ENCODE data around the gene DNAJC17.

DNAJC17 gene

DNA sequence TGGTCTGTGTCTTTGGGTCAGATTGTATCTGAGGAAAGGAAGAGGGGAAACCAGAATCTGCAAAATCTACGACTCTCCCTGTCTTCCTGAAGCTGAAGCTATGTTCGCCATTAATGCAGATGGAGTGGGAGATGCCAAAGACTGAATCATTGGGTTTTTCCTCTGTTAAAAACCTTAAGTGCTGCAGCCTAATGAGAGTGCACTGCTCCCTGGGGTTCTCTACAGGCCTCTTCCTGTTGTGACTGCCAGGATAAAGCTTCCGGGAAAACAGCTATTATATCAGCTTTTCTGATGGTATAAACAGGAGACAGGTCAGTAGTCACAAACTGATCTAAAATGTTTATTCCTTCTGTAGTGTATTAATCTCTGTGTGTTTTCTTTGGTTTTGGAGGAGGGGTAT lies 76.2 kb downstream of the DNAJC17 start:
- Histone ChIP-seq H3K27me3 (ENCODE audit: low read length) (no peaks in the 10 kb centered on the region), H3K27ac (ENCODE audit: low read depth, low read length) (no peak overlapping the region), H3K4me2 (ENCODE audit: low read depth, low read length, poor library complexity, severe bottlenecking) (no peak overlapping the region), H3K9ac (ENCODE audit: low read length) (no peak overlapping the region), H2AFZ (ENCODE audit: low read depth, low read length, severe bottlenecking) (no peak overlapping the region), H3K79me2 (ENCODE audit: insufficient read depth, low read length) (no peaks in the 10 kb centered on the region), H3K9me3 (ENCODE audit: insufficient read depth, low read length) (no peaks in the 10 kb centered on the region), H3K36me3 (ENCODE audit: low read length) (peaks cover 30% of the 10 kb centered on the region; the same call in 1 of the 2 replicates), H4K20me1 (ENCODE audit: low read depth, low read length) (no peaks in the 10 kb centered on the region), H3F3A (ENCODE audit: insufficient read depth) (peaks cover 17% of the 10 kb centered on the region; the same call in 1 of the 2 replicates), H3K4me3 (ENCODE audit: insufficient read depth, low read length, poor library complexity, severe bottlenecking) (no peak overlapping the region), H3K9me2 (replicated peaks; ENCODE audit: insufficient read depth, low read length) (no peaks in the 10 kb centered on the region)
- TF ChIP-seq EZH2phosphoT487 (conservative IDR thresholded peaks at IDR 0.05; ENCODE audit: low read length): no peak
- TF ChIP-seq, protein P1, sequence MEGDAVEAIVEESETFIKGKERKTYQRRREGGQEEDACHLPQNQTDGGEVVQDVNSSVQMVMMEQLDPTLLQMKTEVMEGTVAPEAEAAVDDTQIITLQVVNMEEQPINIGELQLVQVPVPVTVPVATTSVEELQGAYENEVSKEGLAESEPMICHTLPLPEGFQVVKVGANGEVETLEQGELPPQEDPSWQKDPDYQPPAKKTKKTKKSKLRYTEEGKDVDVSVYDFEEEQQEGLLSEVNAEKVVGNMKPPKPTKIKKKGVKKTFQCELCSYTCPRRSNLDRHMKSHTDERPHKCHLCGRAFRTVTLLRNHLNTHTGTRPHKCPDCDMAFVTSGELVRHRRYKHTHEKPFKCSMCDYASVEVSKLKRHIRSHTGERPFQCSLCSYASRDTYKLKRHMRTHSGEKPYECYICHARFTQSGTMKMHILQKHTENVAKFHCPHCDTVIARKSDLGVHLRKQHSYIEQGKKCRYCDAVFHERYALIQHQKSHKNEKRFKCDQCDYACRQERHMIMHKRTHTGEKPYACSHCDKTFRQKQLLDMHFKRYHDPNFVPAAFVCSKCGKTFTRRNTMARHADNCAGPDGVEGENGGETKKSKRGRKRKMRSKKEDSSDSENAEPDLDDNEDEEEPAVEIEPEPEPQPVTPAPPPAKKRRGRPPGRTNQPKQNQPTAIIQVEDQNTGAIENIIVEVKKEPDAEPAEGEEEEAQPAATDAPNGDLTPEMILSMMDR (IDR thresholded peaks at IDR 0.05; ENCODE audit: insufficient read depth, low read length, poor library complexity, severe bottlenecking): no peak

GRCh38 chr15:40723919-40724318 lies 83.4 kb downstream of the DNAJC17 start:
- TF ChIP-seq, protein P1 (IDR thresholded peaks at IDR 0.05; ENCODE audit: insufficient read depth, low read length, poor library complexity, severe bottlenecking): no peak
- TF ChIP-seq EZH2phosphoT487 (conservative IDR thresholded peaks at IDR 0.05; ENCODE audit: low read length): no peak
- H3K79me2 ChIP-seq (ENCODE audit: insufficient read depth, low read length): no peaks in the 10 kb centered on the region

DNA sequence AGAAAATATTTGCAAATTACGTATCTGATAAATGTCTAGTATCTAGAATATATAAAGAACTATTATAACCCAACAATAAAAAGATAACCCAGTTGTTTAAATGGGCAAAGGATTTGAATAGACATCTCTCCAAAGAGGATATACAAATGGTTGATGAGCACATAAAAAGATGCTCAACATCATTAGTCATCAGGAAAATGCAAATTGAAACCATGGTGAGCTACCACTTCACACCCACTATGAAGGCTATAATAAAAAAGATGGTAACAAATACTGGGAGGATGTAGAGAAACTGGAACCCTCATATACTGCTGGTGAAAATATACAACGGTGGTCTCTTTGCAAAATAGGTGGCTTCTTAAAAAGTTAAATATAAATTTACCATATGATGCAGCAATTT lies 84.3 kb downstream of the DNAJC17 start:
- peaks cover 36% of the 10 kb centered on the region; the same call in 1 of the 2 replicates for H3K36me3 ChIP-seq (ENCODE audit: low read length)

More at GRCh38 chr15:40723919-40724318, 83.4 kb downstream of the DNAJC17 start:
- no peaks in the 10 kb centered on the region for H3K9me2 ChIP-seq (replicated peaks; ENCODE audit: insufficient read depth, low read length)
- H3K27me3 ChIP-seq (ENCODE audit: low read length): no peaks in the 10 kb centered on the region
- no peak overlapping the region for H3K27ac ChIP-seq (ENCODE audit: low read depth, low read length)
- H3K4me2 ChIP-seq (ENCODE audit: low read depth, low read length, poor library complexity, severe bottlenecking): no peak overlapping the region
- H3K9me3 ChIP-seq (ENCODE audit: insufficient read depth, low read length): no peaks in the 10 kb centered on the region
- H3K4me3 ChIP-seq (ENCODE audit: insufficient read depth, low read length, poor library complexity, severe bottlenecking): no peak overlapping the region
- H3F3A ChIP-seq (ENCODE audit: insufficient read depth): peaks cover 24% of the 10 kb centered on the region; the same call in 1 of the 2 replicates
- no peak overlapping the region for H3K9ac ChIP-seq (ENCODE audit: low read length)
- peaks cover 36% of the 10 kb centered on the region; the same call in 1 of the 2 replicates for H3K36me3 ChIP-seq (ENCODE audit: low read length)
- no peak overlapping the region for H2AFZ ChIP-seq (ENCODE audit: low read depth, low read length, severe bottlenecking)
- H4K20me1 ChIP-seq (ENCODE audit: low read depth, low read length): no peaks in the 10 kb centered on the region

More for the DNA sequence above, 84.3 kb downstream of the DNAJC17 start:
- Histone ChIP-seq H3K79me2 (ENCODE audit: insufficient read depth, low read length) (no peaks in the 10 kb centered on the region), H2AFZ (ENCODE audit: low read depth, low read length, severe bottlenecking) (no peak overlapping the region), H3K9ac (ENCODE audit: low read length) (no peak overlapping the region), H4K20me1 (ENCODE audit: low read depth, low read length) (no peaks in the 10 kb centered on the region), H3K9me3 (ENCODE audit: insufficient read depth, low read length) (no peaks in the 10 kb centered on the region), H3K9me2 (replicated peaks; ENCODE audit: insufficient read depth, low read length) (no peaks in the 10 kb centered on the region), H3K4me3 (ENCODE audit: insufficient read depth, low read length, poor library complexity, severe bottlenecking) (no peak overlapping the region), H3K27ac (ENCODE audit: low read depth, low read length) (no peak overlapping the region), H3F3A (ENCODE audit: insufficient read depth) (peaks cover 20% of the 10 kb centered on the region; the same call in 1 of the 2 replicates), H3K27me3 (ENCODE audit: low read length) (no peaks in the 10 kb centered on the region), H3K4me2 (ENCODE audit: low read depth, low read length, poor library complexity, severe bottlenecking) (no peak overlapping the region)
- TF ChIP-seq EZH2phosphoT487 (conservative IDR thresholded peaks at IDR 0.05; ENCODE audit: low read length): no peak
- TF ChIP-seq, protein P1 (IDR thresholded peaks at IDR 0.05; ENCODE audit: insufficient read depth, low read length, poor library complexity, severe bottlenecking): no peak
